HCT116 (cell line): ENCODE measurements around the gene PRKCZ. TPM values are rescaled to one million over a fixed set of nuclear protein-coding genes. Genes with fewer than 3 reads are reported as not detected.

Source experiments
- ATAC-seq: fragments of 200-7000 bp; cut with Tn5 transposase; 2 replicates; pipeline ENCODE4 v1.9.1; 2020; ENCODE audit warnings: mild to moderate bottlenecking, moderate library complexity
- BruUV-seq: library from RNA; stranded (reverse); fragments of 400-500 nt; replicated peaks from 2 replicates; lab custom pipeline; 2021; lab: Mats Ljungman, UMichigan
- CTCF ChIA-PET: fragments of 300-600 bp; sonication (Branson Sonifier 250); formaldehyde crosslinking; loops from one replicate; lab custom pipeline; 2021; ENCODE audit warnings: antibody characterized with exemption; lab: Charles Lee
- POLR2A ChIA-PET: fragments of 300-600, 350-600 bp; sonication (Branson Sonifier 250); formaldehyde crosslinking; loops from one replicate; lab custom pipeline; 2021; ENCODE audit warnings: antibody characterized with exemption; lab: Charles Lee
- RAD21 ChIA-PET, 2 experiments: fragments of 300-600 bp; sonication (Branson Sonifier 250); formaldehyde crosslinking; loops; one replicate each; lab custom pipeline; 2023; ENCODE audit warnings: low total read pairs in 2 of 2; ENCODE audit not compliant: uncharacterized antibody in 2 of 2, unreplicated experiment in 2 of 2, low non-redundant PET in 1 of 2; lab: Charles Lee
- DNase-seq: peaks from one replicate; pipeline ENCODE4 v3.0.0-alpha.2; 2010; ENCODE audit warnings: low read depth, low spot score
- H2AFZ ChIP-seq: fragments of 200-600 bp; shearing (Covaris generic), sonication (generic); 2 replicates; pipeline ENCODE4 v1.6.1; 2017; ENCODE audit warnings: low read depth, mixed run types, mixed read lengths, antibody characterized with exemption, low read length; ENCODE audit not compliant: poor library complexity, severe bottlenecking
- H3K27ac ChIP-seq: 2 replicates; pipeline ENCODE4 v1.5.1; 2012; ENCODE audit warnings: low read depth, low read length
- H3K27me3 ChIP-seq: fragments of 200-600 bp; sonication (generic); 2 replicates; pipeline ENCODE4 v1.6.1; 2016; ENCODE audit warnings: mixed run types, low read length, mixed read lengths; ENCODE audit not compliant: insufficient read depth
- H3K36me3 ChIP-seq, 2 experiments: fragments of 200-500 bp in 1 of 2; fragments of 200-600 bp in 1 of 2; sonication (Bioruptor generic) in 1 of 2; sonication (generic) in 1 of 2; 2 replicates each; pipeline versions ENCODE4 v1.5.1 to v1.6.1; 2014 to 2016; ENCODE audit warnings: low read length in 2 of 2, inconsistent platforms in 1 of 2, mixed read lengths in 1 of 2, mixed run types in 1 of 2; ENCODE audit not compliant: insufficient read depth in 2 of 2, control insufficient read depth in 1 of 2
- H3K4me1 ChIP-seq, 2 experiments: fragments of 200-600 bp in 1 of 2; sonication (generic) in 1 of 2; 2 replicates each; pipeline versions ENCODE4 v1.5.1 to v1.6.1; 2012 to 2017; ENCODE audit warnings: low read length in 2 of 2, inconsistent platforms in 1 of 2, mild to moderate bottlenecking in 1 of 2, mixed read lengths in 1 of 2, mixed run types in 1 of 2, moderate library complexity in 1 of 2; ENCODE audit not compliant: insufficient read depth in 2 of 2, control insufficient read depth in 1 of 2
- H3K4me2 ChIP-seq: fragments of 200-600 bp; sonication (generic); 2 replicates; pipeline ENCODE4 v1.6.1; 2017; ENCODE audit warnings: mixed run types, low read length, mixed read lengths
- H3K4me3 ChIP-seq, 2 experiments: fragments of 200-600 bp in 1 of 2; sonication (generic) in 1 of 2; replicated peaks in 1 of 2; 2 replicates each; pipeline ENCODE4 v1.5.1; 2011 to 2016; ENCODE audit warnings: low read length in 2 of 2, control low read depth in 1 of 2, low read depth in 1 of 2, mild to moderate bottlenecking in 1 of 2, mixed read lengths in 1 of 2, mixed run types in 1 of 2
- H3K79me2 ChIP-seq: fragments of 200-600 bp; sonication (generic); 2 replicates; pipeline ENCODE4 v1.6.1; 2017; ENCODE audit warnings: mild to moderate bottlenecking, mixed run types, low read length, moderate library complexity, mixed read lengths; ENCODE audit not compliant: insufficient read depth
- H3K9ac ChIP-seq: fragments of 200-600 bp; sonication (generic); 2 replicates; pipeline ENCODE4 v1.6.1; 2016; ENCODE audit warnings: low read length, mixed read lengths
- H3K9me2 ChIP-seq: fragments of 200-600 bp; sonication (generic), shearing (Covaris generic); 2 replicates; pipeline ENCODE4 v1.6.1; 2017; ENCODE audit warnings: mixed run types, mild to moderate bottlenecking, moderate library complexity; ENCODE audit not compliant: insufficient read depth
- H3K9me3 ChIP-seq, 2 experiments: fragments of 200-500 bp in 1 of 2; fragments of 200-600 bp in 1 of 2; sonication (Bioruptor generic) in 1 of 2; sonication (generic) in 1 of 2; 2 replicates each; pipeline ENCODE4 v1.6.1; 2014 to 2017; ENCODE audit warnings: low read length in 2 of 2, mixed read lengths in 2 of 2, inconsistent platforms in 1 of 2, low read depth in 1 of 2, mild to moderate bottlenecking in 1 of 2, mixed run types in 1 of 2, moderate library complexity in 1 of 2; ENCODE audit not compliant: control insufficient read depth in 1 of 2, insufficient read depth in 1 of 2
- H4K20me1 ChIP-seq: fragments of 200-600 bp; sonication (generic), shearing (Covaris generic); 2 replicates; pipeline ENCODE4 v1.6.1; 2017; ENCODE audit warnings: mixed run types, mild to moderate bottlenecking, moderate library complexity; ENCODE audit not compliant: insufficient read depth
- ATF3 ChIP-seq: IDR thresholded peaks from 2 replicates; pipeline ENCODE4 v1.6.1; 2012
- CEBPB ChIP-seq: IDR thresholded peaks from 2 replicates; pipeline ENCODE4 v1.6.1; 2012; ENCODE audit warnings: low read depth
- CTCF ChIP-seq, 3 experiments: fragments of 200-600 bp in 1 of 3; sonication (generic) in 1 of 3; IDR thresholded peaks in 2 of 3; conservative IDR thresholded peaks in 1 of 3; 2 replicates each; pipeline ENCODE4 v1.5.1; 2012 to 2017; ENCODE audit warnings: low read depth in 2 of 3, low read length in 2 of 3, antibody characterized with exemption in 1 of 3, borderline replicate concordance in 1 of 3, control low read depth in 1 of 3, mild to moderate bottlenecking in 1 of 3, mixed read lengths in 1 of 3, mixed run types in 1 of 3, moderate library complexity in 1 of 3; ENCODE audit not compliant: insufficient read depth in 1 of 3
- EGR1 ChIP-seq: IDR thresholded peaks from 2 replicates; pipeline ENCODE4 v1.6.1; 2012; ENCODE audit warnings: low read depth
- POLR2AphosphoS5 ChIP-seq: IDR thresholded peaks from 2 replicates; pipeline ENCODE4 v1.6.1; 2011; ENCODE audit warnings: mild to moderate bottlenecking, low read depth, low read length, moderate library complexity
- SRF ChIP-seq: IDR thresholded peaks from 2 replicates; pipeline ENCODE4 v1.6.1; 2012; ENCODE audit warnings: low read depth
- YY1 ChIP-seq: IDR thresholded peaks from 2 replicates; pipeline ENCODE4 v1.6.1; 2011; ENCODE audit warnings: low read length, low read depth, moderate library complexity, mild to moderate bottlenecking; ENCODE audit not compliant: insufficient replicate concordance; ENCODE audit errors: extremely low read depth
- ZNF274 ChIP-seq: fragments of 200-500 bp; sonication (Bioruptor generic); IDR thresholded peaks from 2 replicates; pipeline ENCODE4 v1.6.1; 2014; ENCODE audit warnings: mild to moderate bottlenecking, low read depth, low read length, inconsistent platforms
- intact Hi-C: fragments of 100-400 bp; cut with micrococcal nuclease; formaldehyde crosslinking; loops from 2 replicates; pipeline ENCODE4 v1.10.0; 2022
- total RNA-seq: library from RNA; stranded (reverse); gene quantifications from one replicate; pipeline ENCODE4 v1.2.1, GENCODE V29; 2021; ENCODE audit not compliant: unreplicated experiment

The PRKCZ gene
- total RNA-seq, 1 experiment from 2014 or later: 46.8 TPM

- ATAC-seq: no peak
- peaks cover 0 to 6% of the 10 kb centered on the region in 2 experiments; a peak in 1 of 4 replicates for H3K36me3 ChIP-seq
- BruUV-seq: no TSS peak
- H2AFZ ChIP-seq: no peak overlapping the region
- TF ChIP-seq POLR2AphosphoS5 (no peak), ZNF274 (no peak), SRF (no peak), CTCF (IDR thresholded peaks at IDR 0.05 in 2 of 3, conservative IDR thresholded peaks at IDR 0.05 in 1 of 3; ENCODE audit: borderline replicate concordance in 1 of 3, insufficient read depth in 1 of 3, low read depth in 2 of 3, low read length in 2 of 3) (no peak), ATF3 (no peak), CEBPB (no peak), YY1 (no peak), EGR1 (no peak)
- no peak overlapping the region for H3K9ac ChIP-seq
- no peaks in the 10 kb centered on the region for H3K27me3 ChIP-seq
- H3K27ac ChIP-seq: no peak overlapping the region
- no peak for DNase-seq
- CTCF ChIA-PET: interaction anchor here (1.0 kb wide), 1 partner anchor 8 kb away, joined by 3 read pairs; no protein-coding TSS in a partner anchor
- no peak overlapping the region for H3K4me3 ChIP-seq
- H3K9me3 ChIP-seq: peaks cover 3 to 6% of the 10 kb centered on the region in 2 experiments; a peak in 2 of 4 replicates
- no peaks in the 10 kb centered on the region for H3K4me1 ChIP-seq
- RAD21 ChIA-PET: no interaction called here
- H4K20me1 ChIP-seq: no peaks in the 10 kb centered on the region
- H3K9me2 ChIP-seq: no peaks in the 10 kb centered on the region
- intact Hi-C loops: no loop called here
- POLR2A ChIA-PET: no interaction called here
- no peaks in the 10 kb centered on the region for H3K79me2 ChIP-seq
- H3K4me2 ChIP-seq: no peak overlapping the region
Observed at GRCh38 chr1:2166254-2166653, 116.0 kb downstream of the PRKCZ start.
